ENCODE measurements around the gene SASH1. TPM values are rescaled to one million over a fixed set of nuclear protein-coding genes. Genes with fewer than 3 reads are reported as not detected.

SASH1 gene
- total and polyA plus RNA-seq, 9 donors, result 8.6 to 35.2 (median 18.2) TPM

DNA sequence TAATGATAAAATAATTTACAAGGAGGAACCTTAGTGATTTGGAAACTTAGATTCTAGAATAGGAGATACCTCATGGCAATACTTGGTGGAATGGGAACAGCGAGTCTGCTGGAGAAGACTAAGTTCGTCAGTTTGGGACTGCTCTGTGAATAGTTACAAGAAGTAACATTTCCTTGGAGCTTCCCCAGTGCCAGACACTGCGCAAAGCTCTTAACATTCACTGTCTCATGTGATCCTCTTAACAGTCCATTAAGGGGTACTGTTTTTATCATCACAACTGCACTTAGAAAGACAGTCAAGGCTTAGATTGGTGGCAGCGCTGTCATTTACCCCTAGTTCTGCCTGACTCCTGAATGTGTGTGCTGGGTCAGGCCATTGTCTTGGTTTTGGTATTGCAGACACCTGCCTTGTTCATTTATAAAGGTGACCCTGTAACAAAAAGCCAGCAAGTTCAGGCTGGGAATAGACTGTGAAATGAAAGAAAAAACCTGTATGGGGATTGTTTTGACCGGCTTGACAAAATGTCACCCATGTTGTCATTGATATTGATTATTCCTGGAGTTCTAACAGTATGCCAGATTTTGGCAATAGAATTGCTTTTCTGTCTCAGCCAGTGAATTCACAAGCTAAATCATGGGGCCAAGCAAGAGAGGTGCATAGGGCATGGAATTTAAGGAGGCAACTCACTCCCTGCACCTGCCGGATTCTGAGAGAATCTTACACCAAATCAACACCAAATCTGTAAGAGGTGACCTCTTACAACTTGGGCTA is 118.4 kb downstream of the SASH1 start:
- Histone ChIP-seq H3K36me3 (no peaks in the 10 kb centered on the region), H3K4me1 (ENCODE audit: insufficient read depth) (peaks cover 3% of the 10 kb centered on the region), H3K27me3 (no peaks in the 10 kb centered on the region), H3K27ac (no peak overlapping the region), H3K9me3 (no peaks in the 10 kb centered on the region), H3K4me3 (no peak overlapping the region)
- intact Hi-C loops (cut with DNase I), result loop anchor here in 3 of 4 donors (10.0 kb wide), 3 partner anchors 216 to 316 kb away; no protein-coding TSS in a partner anchor
- no peak for TF ChIP-seq POLR2A (IDR thresholded peaks at IDR 0.05)
- TF ChIP-seq EP300 (IDR thresholded peaks at IDR 0.05), result no peak
- no peak for TF ChIP-seq CTCF (IDR thresholded peaks at IDR 0.05)
- WGBS, 3 donors, result 95 to 96% (median 96%) methylated on average over 6 of the region's 6 CpGs
- no peak for DNase-seq

GRCh38 chr6:148461986-148462577 is 119.4 kb downstream of the SASH1 start:
- WGBS, 3 donors, result 8 to 15% (median 10%) methylated on average over 2 of the region's 2 CpGs
- TF ChIP-seq POLR2A (IDR thresholded peaks at IDR 0.05) (no peak), CTCF (IDR thresholded peaks at IDR 0.05) (no peak), EP300 (IDR thresholded peaks at IDR 0.05) (no peak)
- H3K27me3 ChIP-seq, result no peaks in the 10 kb centered on the region
- intact Hi-C loops (cut with DNase I), result loop anchor here in 3 of 4 donors (10.0 kb wide), 3 partner anchors 217 to 317 kb away; no protein-coding TSS in a partner anchor
- no peaks in the 10 kb centered on the region for H3K9me3 ChIP-seq
- DNase-seq, result no peak
- peaks cover 4% of the 10 kb centered on the region for H3K4me1 ChIP-seq (ENCODE audit: insufficient read depth)
- no peaks in the 10 kb centered on the region for H3K36me3 ChIP-seq
- H3K4me3 ChIP-seq, result no peak overlapping the region
- H3K27ac ChIP-seq, result no peak overlapping the region

DNA sequence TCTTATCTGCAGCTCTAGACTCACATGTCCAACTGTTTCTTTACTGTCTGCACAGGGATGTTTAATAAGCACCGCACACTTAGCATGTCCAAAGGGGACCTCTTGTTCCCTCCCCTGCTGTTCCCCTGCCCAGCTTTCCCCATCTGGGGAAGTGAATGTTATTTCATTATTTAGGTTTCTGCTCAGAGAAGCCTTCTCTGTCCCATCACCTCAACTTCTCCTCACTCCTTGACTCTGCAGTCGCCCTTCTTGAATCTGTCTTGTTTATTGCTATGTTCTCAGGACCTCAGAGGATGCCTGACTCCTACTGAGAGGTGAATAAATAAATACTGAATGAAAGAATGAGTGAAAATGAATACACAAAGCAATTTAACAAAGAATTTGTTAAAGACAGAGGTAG is 121.0 kb downstream of the SASH1 start:
- peaks cover 4% of the 10 kb centered on the region for H3K4me1 ChIP-seq (ENCODE audit: insufficient read depth)
- H3K4me3 ChIP-seq, result no peak overlapping the region
- TF ChIP-seq CTCF (IDR thresholded peaks at IDR 0.05), result no peak
- TF ChIP-seq EP300 (IDR thresholded peaks at IDR 0.05), result no peak
- TF ChIP-seq POLR2A (IDR thresholded peaks at IDR 0.05), result no peak
- H3K27ac ChIP-seq, result no peak overlapping the region
- no peak for DNase-seq
- H3K9me3 ChIP-seq, result no peaks in the 10 kb centered on the region
- intact Hi-C loops (cut with DNase I), result loop anchor here in 3 of 4 donors (10.0 kb wide), 3 partner anchors 219 to 319 kb away; no protein-coding TSS in a partner anchor
- H3K36me3 ChIP-seq, result no peaks in the 10 kb centered on the region
- 84 to 89% (median 85%) methylated on average over 2 of the region's 2 CpGs for WGBS, 3 donors
- H3K27me3 ChIP-seq, result no peaks in the 10 kb centered on the region

GRCh38 chr6:148464319-148465010 is 121.8 kb downstream of the SASH1 start:
- Histone ChIP-seq H3K4me1 (ENCODE audit: insufficient read depth) (peaks cover 4% of the 10 kb centered on the region), H3K36me3 (no peaks in the 10 kb centered on the region), H3K27ac (no peak overlapping the region), H3K27me3 (no peaks in the 10 kb centered on the region), H3K9me3 (no peaks in the 10 kb centered on the region), H3K4me3 (no peak overlapping the region)
- DNase-seq, result peak; percentile 51 to 80 (median 79)
- WGBS, 3 donors, result 35 to 36% (median 35%) methylated on average over 5 of the region's 5 CpGs
- peak; percentile 53 to 92 (median 80) for TF ChIP-seq CTCF (IDR thresholded peaks at IDR 0.05)
- no peak for TF ChIP-seq EP300 (IDR thresholded peaks at IDR 0.05)
- intact Hi-C loops (cut with DNase I), result loop anchor here (5.0 to 10.0 kb wide), 5 partner anchors 220 to 957 kb away; partner anchors contain the start of gene SAMD5 (in 1 of the 4)

Data from ovary (tissue), 9 donors.